SIG-M5 treated with dmso at 0.1 percent for 504 hours (cell line): ENCODE results near the gene ADGRG3.

Experiments
- DNase-seq: peaks from one replicate; lab custom pipeline; 2025; ENCODE audit not compliant: unreplicated experiment; lab: John Stamatoyannopoulos, UW

ADGRG3 gene

DNA sequence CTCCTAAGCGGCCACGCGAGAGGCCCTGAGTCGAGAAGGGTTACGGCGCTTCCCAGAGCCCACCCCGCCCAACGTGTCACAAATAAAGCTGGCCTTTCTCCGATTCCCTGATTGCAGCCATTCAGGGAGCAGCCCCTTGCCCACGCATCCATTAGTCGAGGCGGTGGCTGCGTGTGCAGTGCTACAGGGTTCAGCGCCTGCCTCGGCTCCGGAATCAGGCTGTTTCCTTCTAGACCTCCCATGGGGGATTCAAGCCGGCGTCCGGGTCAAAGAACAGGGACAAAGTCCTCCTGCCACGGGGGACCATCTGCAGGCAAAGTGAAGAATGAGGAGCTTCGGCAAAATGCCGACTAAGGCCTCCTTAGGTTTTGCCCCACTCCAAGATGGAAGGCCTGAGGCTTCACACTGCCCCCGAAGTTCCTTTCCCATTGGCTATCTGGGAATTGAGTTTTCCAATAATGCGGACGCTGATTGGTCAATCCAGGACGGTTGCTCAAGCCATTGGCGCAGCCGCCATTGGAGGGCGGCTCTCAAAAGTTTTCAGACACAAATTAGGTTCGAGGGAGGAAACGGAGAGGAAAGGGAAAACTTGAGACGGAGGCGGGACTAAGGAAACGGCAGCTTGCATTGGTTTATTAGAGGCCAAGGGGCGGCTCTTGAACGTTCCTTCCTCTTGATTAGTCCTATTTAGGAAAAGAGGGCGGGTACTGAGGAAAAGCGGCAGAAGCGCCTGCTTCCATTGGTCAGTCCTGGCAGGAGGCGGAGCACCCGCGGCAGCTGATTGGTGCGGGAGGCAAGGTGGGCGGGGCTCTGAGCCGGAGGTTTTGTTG is 67.0 kb downstream of the ADGRG3 start:
- peak; percentile 100 for DNase-seq

DNA sequence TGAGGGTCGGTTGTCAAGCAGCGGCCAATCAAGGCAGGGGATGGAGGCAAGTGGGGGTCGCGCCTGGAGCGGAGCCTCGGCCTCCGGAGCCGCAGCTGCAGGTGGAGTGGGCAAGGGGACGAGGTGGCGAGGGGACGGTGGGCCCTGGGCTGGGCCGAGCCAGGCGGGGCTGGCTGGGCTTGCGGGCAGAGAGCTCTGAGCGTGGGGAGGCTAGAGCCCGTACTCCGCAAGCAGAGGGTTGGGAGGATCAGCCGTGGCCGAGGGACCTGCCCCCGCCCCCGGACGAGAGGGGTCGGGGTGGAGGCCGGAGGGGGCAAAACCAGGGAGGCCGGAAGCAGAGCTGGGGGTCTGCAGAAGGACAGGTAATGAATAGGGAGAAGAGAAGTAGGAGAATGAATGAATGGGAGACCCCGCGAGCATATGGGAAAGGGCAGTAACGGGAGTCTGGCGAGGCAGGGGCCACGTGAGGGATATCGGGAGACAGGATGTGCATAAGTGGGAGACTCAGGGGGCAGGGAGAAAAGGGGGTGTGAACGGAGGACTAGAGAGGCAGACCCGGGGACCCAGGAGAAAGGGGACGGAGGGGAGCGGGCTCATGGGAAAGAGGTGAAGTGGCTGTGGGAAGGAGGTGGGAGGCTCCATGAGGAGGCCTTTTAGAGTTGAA is 67.8 kb downstream of the ADGRG3 start, which contains the start of gene KATNB1:
Gene KATNB1, plus strand, starts transcription at position 16 of the 664 bp plus-strand sequence. CDS start 1,474 bp downstream, outside the sequence.
- no peak for DNase-seq

DNA sequence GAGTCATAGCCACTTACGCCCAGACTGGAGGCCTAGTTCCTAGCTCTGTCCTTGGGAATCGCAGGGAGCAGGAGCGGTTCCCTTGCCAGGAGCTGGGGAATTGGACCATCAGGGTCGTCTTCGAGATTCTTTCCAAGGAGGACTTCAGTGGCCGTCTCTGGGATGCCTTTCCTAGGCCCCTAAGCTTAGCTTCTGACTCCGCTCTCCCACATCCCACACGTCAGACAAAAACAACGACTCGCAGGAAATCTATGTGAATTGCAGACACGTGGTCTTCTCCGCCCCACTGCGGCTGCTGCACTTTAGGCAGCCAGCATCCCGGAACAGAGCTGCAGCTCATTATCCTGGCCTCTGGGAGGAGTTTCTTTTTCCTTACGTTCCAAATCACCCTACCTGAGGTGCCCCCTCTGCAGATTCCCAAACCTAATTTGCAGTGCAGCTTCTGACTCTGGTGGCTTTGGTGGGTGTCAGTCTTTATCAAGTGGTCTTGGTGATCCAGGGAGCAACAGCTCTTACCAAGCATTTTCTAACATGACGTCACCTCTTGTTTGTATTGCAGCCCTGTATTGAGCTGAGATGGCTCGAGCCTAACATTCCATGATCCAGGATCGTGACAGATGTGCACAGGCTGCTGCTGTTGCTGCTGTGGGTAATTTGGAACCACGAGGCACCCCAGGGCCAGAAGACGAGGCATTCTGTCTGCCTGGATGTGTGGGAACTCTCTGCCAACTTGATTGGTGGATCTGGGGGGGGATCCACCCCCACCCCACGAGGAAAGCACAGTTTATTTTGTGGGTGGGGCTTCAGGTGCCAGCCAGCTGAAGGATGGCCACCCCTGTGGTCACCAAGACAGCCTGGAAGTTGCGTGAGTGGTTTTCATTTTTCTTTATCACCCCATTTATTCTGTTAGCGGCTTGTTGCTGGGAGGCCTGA is 68.6 kb downstream of the ADGRG3 start:
- peak; percentile 46 for DNase-seq

DNA sequence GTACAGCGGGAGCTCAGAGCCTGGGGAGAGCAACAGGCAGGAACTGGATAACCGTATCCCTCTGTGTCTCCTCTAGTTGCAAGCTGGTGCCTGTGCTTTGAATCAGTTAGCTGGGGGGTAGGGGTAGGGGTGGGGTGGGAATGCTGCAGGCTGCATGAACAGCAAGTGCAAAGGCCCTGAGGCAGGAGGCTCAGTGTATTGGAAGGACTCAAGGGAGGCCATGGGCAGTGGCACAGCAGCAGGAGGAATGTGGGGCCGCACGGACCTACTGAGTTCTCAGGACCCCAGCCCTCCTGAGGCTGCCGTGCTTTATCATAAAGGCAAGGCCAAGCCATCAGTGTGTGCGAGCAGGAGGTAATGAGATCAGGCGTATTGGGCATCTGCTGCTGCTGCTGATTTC is 70.7 kb downstream of the ADGRG3 start:
- no peak for DNase-seq
